Astrocyte of the cerebellum (primary cell): Measurements from ENCODE around the gene IRF2.
"Not testable (repeated sequence)": the region's sequence is repeated elsewhere in the genome, so short reads cannot be mapped to it uniquely, and the experiment has no call there.

Source experiments
- DNase-seq: peaks from one replicate; pipeline ENCODE4 v3.0.0-alpha.2; 2011; ENCODE audit warnings: low read depth
- H3K4me3 ChIP-seq: 2 replicates; pipeline ENCODE4 v1.5.1; 2011; ENCODE audit warnings: mild to moderate bottlenecking, low read depth, low read length, moderate library complexity
- CTCF ChIP-seq: IDR thresholded peaks from 2 replicates; pipeline ENCODE4 v1.5.1; 2012; ENCODE audit warnings: low read length, low read depth, moderate library complexity, mild to moderate bottlenecking; ENCODE audit errors: missing control alignments
- in situ Hi-C: cut with HindIII; loops from 2 replicates; pipeline ENCODE4 v1.10.0; 2017; ENCODE audit warnings: low sequenced_read_pairs

IRF2 gene

DNA sequence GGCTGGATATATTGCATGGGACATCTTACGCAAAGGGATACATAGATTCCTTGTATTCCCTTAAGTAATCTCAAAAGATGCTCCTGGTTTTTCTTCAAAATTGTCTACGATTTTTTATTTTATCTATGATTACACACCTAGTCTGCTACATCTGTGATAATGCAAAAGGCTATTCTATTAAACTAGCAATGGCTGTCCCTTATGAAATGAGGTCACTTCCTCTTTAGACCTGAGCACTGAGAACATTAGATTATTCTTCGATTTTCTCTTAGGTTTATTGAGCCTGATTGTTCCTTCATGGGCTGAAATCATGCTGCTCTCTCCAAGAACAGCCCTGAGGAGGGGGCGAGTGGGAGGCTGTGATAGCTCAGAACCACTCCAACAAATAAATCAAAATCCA is 129.9 kb downstream of the IRF2 start:
- no peak overlapping the region for H3K4me3 ChIP-seq
- in situ Hi-C loops = no loop called here
- no peak for TF ChIP-seq CTCF
- no peak for DNase-seq

DNA sequence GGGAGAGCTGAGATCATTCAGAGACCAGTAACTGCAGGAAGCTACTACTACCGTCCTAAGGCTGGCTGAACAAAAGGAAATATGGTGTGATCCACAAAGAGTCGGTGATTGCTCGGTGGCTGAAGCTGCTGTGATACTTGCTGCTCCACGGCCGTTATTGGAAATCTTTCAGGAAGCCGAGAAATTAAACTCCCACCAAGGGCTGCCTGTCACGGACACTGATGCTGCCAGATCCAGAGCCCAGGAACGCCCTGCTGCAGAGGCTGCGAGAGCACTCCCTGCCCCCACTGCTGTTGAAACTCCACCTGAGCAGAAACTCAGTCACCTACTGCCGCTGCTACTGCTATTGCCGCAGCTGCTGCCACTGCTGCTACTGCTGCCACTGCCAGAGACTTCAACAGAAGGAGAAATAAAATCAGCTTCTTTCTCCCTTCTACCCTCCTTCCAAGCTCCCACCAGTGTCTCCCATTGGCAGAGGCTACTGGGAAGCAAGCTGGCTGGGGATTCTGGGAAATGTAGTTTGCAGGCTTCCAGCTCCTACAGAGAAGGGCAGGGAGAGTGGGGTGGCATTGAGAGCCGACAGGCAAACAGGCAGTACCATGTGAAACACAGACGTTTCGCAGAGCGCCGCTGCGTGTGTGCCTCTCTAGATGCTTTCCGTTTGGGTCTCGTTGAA is 130.7 kb downstream of the IRF2 start:
- in situ Hi-C loops = no loop called here
- H3K4me3 ChIP-seq = peak overlapping the region; percentile 68
- TF ChIP-seq CTCF = no peak
- peak; percentile 48 for DNase-seq

- DNase-seq, H3K4me3 ChIP-seq, in situ Hi-C loops: not testable (repeated sequence)
Observed at GRCh38 chr4:184342857-184343237, 131.5 kb downstream of the IRF2 start.

DNA sequence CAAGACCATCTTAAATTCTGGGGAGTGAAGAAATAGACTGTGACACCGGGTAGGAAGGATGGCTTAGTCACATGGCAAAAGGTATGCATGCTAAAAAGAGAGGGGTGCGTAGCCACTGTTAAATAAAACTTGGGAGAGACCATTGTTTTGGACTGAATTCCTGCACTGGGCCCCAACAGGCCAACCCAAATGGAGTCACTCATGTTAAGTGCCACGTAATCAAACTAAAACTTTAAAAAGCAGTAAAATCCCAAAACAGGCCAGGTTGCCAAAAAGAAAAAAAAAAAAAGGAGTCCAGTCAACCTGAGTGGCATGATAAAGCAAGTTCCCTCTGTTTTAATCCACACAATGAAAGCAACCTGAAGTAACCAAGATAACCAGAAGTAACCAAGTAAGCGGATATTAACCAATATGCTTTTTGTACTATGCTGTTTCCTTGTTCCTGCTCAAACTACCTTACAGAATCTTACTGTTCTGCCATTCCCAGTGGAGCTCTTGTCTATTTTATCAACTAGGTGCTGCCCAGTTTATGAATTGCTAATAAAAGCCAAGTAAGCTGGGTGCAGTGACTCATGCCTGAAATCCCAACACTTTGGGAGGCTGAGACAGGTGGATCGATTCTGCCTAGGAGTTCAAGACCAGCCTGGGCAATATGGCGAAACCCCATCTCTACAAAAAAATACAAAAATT is 132.0 kb downstream of the IRF2 start:
- no peak for TF ChIP-seq CTCF
- DNase-seq = no peak
- H3K4me3 ChIP-seq = no peak overlapping the region
- in situ Hi-C loops = no loop called here

DNA sequence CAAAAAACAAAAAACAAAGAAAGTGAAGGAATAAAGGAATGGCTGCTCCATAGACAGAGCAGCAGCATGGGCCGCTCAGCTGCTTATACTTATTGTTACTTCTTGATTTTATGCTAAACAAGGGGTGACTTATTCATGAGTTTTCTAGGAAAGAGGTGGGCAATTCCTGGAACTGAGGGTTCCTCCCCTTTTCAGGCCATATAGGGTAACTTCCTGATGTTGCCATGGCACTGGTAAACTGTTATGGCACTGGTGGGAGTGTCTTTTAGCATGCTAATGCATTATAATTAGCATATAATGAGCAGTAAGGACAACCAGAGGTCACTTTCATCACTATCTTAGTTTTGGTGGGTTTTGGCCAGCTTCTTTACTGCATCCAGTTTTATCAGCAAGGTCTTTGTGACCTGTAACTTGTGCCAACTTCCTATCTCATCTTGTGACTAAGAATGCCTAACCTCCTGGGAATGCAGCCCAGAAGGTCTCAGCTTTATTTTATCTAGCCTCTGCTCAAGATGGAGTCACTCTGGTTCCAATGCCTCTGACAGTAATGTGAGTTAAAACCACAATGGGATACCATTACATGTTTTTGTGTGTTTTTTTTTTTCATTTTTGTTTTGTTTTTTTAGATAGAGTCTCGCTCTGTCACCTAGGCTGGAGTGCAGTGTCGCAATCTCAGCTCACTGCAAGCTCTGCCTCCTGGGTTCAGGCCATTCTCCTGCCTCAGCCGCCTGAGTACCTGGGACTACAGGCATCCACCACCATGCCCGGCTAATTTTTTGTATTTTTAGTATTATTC is 134.8 kb downstream of the IRF2 start:
- in situ Hi-C loops, H3K4me3 ChIP-seq, DNase-seq: not testable (repeated sequence)

GRCh38 chr4:184337907-184338306 is 136.4 kb downstream of the IRF2 start:
- TF ChIP-seq CTCF = no peak
- no peak for DNase-seq
- H3K4me3 ChIP-seq = no peak overlapping the region
- in situ Hi-C loops = no loop called here
